ENCODE data around the gene SEC23A.

SEC23A gene

GRCh38 chr14:38982278-38982677 lies 120.8 kb downstream of the SEC23A start:
- no peak for DNase-seq
